HG02938 (cell line): Measurements from ENCODE around the gene KCNMA1.

Source experiments
- ATAC-seq: cut with Tn5 transposase; IDR thresholded peaks from one replicate; pipeline ENCODE4 v1.9.1; 2021; ENCODE audit warnings: mild to moderate bottlenecking, moderate library complexity; ENCODE audit not compliant: unreplicated experiment

The KCNMA1 gene

DNA sequence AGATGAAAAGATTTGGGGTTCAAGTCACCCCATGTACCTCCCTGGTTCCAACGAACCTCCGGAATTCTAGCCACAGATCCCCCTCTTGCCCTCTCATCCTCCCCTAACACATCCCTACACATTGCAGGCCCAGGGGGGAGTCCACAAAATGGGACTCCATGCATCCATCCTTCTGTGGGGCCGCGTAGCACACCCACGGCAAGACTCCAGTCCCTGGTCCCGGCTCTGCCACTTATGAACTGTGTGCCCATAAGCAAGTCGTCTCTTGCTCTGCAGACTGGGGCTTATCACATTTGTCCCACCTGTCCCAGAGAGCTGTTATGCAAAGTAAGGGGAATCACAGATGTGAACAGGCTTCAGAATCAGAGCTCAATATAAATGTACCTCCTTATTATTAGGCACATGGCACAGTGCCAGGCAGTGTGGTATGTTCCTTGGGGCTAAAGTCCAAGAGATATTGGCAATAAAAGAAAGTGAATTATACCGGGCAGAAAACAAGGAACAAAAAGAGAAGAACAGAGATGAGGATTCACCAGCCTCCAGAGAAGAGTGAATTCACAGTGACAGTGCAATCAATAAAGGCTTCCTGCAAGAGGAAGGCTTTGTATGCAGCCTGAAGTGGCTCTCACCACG, 73.9 kb downstream of the KCNMA1 start:
- no peak for ATAC-seq

DNA sequence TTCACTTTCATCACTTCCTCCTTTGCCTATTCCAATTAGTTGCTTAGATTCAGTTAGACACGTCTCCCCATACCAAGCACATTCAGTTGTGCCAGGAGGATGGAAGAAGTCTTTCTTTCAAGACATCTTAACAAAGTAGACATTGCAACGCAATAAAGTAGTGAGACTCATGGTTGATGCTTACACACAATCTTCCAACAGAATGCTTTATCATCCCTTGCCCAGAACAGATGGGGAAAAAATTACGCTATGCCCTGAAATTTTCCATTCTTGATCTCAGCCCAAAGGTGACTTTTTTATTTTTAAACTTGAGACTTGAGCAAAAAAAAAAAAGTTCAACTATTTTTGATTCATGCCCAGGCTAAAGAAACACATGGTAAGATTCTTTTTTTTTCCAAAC, 74.9 kb downstream of the KCNMA1 start:
- ATAC-seq = no peak

DNA sequence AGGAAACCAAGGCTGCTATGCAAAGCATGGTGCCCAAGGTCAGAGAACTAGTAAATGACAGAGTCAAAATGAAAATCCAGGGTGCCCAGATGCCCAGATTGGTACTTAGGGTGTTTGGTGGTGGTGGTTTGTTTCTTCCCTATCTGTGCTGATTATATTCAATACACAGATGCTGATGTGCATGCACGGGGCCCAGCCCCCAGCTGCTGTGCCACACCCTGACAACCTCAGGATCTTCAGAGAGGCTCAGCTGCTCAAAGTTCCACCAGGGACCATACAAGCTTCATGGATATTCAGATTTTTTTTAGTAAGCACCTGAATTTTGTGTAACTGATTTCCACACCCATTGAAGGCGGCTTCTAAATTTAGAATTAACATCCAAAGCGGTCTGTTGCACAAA, 75.6 kb downstream of the KCNMA1 start:
- no peak for ATAC-seq

DNA sequence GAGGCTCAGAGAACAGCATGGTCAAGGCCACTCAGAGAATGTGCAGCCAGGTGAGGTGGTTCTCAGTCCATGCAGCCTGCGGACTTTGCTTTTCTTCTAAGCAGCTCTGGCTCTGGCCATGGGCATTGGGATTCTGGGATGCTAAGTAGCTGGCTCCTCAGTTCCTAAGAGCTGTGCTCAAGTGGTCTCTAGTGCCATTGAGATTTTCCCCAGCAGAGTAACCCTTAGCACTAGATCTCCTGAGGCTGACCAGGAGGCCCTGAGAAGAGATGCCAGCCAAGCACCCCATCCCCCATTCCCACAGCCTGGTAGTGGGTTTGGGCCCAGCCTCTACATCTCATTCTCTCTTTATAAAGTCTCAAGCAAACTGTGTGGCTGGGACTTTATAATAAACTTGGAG, 77.1 kb downstream of the KCNMA1 start:
- no peak for ATAC-seq

DNA sequence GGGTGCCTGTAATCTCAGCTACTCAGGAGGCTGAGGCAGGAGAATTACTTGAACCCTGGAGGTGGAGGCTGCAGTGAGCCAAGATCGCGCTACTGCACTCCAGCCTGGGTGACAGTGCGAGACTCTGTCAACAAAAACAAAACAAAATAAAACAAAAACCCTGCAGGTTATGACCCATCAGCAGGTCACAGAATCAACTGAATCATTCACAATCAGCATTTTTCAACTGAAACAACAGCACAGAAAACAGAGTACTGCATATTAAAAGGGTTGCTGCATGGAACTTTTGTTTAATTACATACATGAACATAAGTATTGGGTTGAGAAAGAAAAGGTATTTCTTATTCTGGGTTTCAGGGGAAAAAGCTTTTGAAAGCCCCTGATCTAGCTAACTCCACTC, 77.6 kb downstream of the KCNMA1 start:
- ATAC-seq = no peak

DNA sequence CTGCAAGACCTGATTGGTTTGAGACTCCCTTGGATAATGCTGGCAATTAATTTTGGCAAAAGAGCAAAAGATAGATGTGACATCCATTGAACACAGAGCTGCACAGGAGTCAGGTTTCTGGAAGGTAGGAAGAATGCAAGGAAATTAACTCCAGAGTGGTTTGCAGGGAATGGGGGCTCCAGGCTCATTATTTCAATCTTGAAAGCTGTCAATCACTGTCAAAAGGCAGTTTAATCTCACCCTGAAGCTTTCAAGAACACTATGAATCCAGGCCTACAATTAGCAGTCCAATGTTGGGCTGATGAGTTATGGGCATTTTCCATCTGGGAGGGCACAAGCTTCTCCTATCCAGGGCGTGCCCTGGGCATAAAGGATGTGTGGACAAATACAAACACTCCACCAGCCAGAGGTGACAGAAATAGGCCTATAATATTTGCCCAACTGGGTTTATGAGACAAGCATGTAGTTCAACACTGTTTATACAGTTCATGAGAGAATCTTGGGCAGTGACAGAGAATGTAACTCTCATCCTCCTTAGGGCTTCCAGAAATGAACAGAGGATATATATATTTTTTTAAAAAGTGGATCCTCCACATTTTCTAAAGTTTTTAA, 80.5 kb downstream of the KCNMA1 start:
- ATAC-seq = no peak

DNA sequence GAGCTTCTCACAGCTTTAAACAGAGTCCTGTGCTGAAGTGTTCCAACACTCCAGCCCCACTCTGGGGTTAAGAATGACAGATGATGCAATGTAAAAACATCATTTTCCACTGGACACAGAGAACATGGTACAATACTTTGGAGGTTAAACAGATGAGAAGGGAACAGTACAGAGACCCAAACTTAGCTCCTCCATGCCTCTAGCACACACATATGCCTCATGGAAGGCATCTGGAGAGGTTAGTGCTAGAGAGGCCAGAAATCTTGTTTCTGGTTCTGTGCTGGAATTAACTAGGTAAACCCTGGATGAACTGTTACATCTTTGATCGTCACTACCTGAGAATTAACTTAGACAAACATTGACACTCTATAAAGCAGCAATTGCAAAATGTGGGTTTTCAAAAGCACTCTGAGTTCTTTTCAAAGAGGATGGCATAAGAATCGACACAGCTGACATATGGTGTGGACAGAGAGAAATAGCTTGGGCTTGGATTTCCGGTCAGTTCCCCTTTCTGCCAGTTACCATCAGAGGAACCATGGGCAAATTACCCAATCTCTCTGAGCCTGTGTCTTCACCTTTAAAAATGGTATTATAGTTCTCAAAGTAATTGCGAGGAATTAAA, 81.9 kb downstream of the KCNMA1 start:
- ATAC-seq = no peak

DNA sequence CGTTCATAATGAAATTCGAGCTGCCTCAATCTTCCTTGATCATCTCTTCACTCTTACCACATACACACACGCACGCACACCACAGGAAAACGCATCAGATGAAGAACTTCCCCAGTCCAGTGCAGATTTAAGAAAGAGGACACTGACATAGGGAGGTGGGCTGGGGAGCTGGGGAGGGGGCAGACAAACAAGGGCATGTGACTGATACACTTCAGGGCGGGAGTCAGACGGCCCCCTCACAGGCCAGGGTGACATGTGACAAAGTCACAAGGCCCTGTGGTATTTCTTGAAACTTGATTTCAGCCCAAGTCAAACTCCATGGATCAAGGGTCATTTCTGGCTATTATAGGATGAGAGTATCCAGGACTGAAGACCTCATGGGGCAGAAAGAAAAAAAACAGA, 82.6 kb downstream of the KCNMA1 start:
- ATAC-seq = no peak

DNA sequence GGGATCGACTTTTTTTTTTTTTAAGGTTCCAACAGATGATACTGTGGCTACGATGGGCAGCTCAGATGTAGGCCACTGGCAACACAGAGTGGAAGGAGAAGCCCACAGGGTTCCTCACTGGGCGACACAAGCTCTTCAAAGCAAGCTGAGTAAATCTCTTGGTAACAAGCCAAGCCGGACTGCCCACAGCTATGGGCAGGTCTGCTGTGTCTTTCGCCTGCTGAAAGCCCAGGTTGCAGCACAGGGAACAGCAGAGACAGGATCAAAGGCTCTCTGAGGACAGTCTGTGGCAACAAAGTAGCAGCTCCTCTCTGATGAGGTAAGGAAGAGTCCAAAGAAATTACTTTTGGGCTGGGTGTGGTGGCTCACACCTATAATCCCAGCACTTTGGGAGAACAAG, 83.6 kb downstream of the KCNMA1 start:
- no peak for ATAC-seq

DNA sequence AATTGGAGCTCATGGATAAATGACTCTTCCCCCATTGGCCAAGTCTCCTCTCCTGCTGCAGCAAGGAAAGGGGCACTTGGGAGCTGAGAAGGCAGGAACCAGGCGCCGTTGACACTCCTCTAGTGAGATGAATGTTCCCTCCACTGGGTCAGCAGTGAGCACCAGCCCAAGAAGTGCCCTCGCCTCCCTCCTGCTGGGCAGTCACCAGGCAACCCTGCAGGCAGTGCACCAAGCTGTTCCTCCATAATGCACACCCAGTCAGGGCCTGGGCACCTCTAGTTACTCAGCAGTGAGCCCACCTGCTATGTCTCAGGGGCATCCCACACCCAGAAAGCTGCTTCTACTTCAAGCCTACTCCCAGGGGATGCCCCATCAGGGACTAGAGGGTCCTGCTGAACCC, 84.3 kb downstream of the KCNMA1 start:
- ATAC-seq = no peak

DNA sequence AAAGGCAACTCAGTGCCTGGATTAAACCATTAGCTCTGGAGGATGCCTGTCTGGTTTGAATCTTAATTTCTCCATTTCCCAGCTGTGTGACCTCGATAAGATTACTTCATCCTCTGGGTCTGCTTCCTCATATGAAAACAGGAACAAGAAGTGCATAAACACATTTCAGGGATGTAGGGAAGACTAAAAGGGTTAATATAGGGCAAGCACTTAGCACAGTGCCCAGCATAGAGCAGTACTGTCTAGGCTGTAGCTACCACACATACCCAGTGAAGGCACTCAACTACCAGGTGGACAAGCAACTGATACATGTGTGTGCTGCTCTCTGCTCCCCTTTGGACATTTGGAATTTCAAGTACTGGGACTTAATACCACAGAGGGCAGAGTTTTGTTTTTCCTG, 85.4 kb downstream of the KCNMA1 start:
- ATAC-seq = no peak

DNA sequence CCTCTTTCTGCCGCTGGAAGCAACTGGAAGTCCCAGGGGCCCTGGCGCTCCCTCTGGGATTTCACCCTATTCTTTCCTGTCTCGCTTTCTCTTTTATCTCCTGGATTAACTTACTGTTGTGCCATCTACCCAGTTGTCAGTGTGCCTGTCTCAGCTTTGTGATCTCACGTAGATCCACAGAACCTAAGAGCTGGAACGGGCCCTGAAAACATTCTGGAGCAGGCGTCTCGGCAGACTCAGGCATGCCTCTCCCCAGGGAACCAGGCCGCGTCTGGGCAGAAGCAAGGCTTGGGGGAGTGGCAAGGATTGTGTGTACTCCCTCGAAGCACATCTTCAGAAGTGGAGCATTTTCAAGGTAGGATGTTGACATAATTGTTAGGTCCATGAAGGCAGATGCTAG, 87.2 kb downstream of the KCNMA1 start:
- no peak for ATAC-seq

DNA sequence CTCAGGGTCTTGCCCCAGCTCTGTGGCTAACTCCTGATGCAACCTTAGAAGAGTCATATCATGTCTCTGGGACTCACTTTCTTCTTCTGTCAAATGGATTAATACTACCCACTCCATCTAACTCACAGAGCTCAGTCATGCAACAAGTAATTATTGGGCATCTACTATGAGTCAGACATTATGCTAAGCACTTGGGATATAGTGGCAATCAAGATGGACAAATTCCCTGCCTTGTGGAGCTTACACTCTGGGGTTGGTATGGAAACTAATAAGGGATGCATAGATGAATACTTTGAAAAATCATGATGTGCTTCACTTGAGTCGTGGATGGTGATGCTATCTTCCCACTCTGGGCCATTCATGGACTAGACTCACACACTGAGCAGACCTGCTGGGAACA, 88.9 kb downstream of the KCNMA1 start:
- no peak for ATAC-seq

DNA sequence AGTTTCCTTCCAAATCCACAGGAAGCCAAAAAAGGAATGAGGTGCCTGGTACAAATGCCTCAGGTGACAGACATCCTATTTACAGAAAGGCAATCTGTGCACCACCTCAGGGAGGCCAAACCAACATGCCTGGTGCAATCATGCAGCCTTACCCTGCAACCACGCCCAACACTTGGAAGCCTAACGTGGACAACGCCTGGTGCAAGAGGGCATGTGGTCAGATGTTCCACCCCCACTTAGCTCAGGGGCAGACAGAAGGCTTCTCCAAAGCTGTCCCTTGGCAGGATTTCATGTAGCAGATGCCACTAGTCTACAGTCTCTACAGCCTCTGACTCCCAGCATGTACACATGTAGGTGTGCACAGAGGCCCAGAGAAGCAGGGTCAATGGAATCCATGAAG, 89.5 kb downstream of the KCNMA1 start:
- ATAC-seq = no peak

DNA sequence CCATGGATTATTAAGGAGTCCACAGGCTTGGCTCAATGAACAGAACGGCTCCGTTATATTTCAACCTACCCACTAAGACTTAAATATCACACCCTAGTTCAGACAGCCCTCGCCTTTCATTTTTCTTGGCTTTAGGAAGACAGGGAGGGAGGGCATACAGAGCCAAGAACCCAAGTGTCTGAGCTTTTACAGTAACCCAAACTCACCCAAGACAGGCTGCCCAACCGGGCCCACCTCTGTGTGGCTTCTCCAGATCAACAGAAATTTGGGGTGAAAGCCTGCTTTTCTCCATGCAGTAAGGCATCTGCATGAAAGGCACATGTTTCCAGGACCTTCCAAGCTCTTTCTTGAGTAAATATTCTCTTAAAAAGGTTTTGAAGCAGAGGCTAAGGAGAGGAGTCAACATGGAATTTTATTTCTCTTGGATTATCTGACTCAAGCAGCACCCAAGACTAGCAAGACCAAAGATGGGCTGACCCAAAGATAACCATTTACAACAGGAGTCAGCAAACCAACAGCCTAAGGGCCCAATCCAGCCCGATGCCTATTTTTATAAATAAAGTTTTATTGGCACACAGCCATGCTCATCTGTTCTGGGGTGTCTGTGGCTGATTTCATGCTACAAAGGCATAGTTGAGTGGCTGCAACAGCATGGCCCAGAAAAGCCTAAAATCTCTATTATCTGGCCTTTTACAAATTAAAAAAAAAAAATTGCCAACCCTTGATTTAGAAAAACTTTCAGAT, 90.1 kb downstream of the KCNMA1 start:
- ATAC-seq = no peak

DNA sequence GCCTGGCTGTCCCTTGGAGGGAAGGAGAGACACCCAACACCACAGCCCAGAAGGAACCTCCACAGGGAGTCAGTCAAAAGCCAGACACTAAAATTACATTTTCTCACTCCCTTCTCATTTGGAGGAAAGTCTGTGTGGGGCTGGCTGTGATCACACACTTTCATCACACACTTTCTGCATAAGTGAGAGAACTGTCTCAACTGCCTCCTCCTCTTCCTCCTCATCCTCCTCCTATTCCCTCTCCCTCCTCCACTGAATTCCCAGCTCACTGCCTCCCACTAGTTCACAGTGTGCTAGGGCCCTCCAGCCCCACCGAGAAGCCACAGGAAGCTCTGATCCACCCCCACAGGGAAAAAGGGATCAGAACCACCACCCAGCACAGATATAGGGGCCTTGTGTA, 91.6 kb downstream of the KCNMA1 start:
- no peak for ATAC-seq

DNA sequence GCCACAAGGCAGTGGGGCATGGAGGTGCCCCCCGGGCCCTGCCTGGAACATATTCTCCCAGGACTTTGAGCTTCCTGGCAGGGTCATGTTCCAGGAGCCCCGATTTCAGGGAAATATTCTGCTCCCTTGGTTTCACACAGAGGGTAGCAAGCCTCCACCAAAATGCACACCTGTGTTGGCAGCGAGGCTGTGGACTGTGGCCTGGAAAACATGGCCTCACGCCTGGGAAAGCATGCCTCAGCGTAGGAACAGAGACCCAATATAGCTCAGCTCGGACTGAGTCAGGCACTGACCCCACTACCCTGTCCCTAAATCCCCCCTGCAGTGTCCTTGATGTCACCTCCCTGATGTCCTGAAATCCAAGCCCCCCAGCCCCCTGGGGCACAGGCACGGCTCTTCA, 92.0 kb downstream of the KCNMA1 start:
- no peak for ATAC-seq

DNA sequence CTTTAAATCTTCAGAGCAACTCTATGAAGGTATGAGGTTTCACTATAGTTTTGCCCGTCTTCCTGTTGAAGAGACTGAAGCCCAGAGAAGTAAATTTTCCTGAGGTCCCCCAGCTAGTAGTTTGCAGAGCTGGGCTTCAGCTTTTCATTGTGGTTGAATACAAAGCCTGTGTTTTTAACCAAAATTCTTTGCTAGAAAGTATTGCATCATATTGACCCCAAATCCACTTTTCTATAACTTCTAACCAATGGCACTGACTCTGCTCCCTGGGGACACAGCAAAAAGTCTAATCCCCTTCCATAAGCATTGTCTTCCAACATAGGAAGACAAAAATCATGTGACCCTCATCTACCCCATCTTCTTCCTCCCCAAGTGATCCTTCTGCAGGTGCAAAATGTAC, 93.0 kb downstream of the KCNMA1 start:
- no peak for ATAC-seq

DNA sequence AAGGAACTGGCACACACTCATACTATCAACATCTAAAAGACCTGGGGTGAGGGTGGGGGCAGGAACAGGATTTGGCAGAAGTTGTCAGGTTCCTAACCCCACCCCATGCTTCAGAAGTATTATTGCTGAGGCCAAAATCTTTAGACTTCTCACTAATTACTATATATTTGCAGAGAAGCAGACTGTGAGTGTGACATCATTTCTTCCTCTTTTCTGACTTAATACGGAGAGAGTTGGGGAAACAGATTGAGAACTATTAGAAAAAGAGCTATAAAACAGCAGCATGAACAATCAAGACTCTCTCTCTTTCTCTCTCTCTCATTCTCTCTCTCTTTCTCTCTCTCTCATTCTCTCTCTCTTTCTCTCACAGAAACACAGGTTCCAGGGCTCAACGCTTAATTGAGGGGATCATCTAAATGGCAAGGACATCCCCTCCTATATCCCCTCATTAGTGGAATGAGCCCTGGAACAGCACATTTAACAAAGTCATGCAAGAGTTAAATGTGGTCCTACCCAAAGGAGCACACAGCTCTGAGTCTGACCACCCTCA, 94.8 kb downstream of the KCNMA1 start:
- no peak for ATAC-seq

DNA sequence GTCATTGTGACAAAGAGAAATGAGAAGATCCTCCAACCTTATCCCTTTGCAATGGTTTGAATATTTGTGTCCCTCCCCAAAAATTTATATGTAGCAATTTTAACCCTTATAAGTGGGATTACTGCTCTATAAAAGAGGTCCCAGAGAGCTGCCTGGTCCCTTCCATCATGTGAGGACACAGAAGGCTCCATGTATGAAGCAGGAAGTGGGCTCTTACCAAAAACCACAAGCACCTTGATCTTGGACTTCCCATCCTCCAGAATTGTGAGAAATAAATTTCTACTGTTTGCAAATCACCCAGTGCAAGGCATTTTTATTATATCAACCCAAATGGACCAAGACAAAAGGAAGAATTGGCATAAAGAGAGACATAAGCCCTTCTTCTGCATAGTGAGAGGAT, 95.7 kb downstream of the KCNMA1 start:
- ATAC-seq = no peak

DNA sequence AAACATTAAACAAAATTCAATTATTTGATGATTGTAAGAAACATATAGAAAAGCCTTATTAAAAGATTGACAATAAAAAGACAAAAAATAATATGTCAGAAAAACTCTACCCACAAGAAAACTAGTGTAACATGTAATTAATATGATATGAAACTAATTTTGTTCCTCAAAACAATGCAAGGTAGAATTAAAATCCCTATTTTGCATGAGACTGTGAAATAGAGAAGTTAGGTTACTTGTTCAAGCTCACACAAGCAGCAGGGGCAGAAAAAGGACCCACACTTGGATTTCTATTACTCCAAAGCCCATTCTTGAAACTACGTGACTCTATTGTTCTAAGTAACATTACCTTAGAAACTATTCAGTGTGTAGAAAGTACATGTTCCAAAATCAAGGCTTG, 96.4 kb downstream of the KCNMA1 start:
- no peak for ATAC-seq
